ENCODE data around the gene UCK1. TPM values are rescaled to one million over a fixed set of nuclear protein-coding genes. Genes with fewer than 3 reads are reported as not detected.
A peak's percentile ranks its signal among the peaks of the same experiment; 100 is the strongest.

UCK1 gene
- total and polyA plus RNA-seq, 2 of the 13 experiments (the other 11 are each of a cell fraction or from before 2014, with no cell fraction given), result 11.0 to 24.1 TPM

- 0 out of 2 replicates have a peak, but pooled peaks have one; percentile 16 for TF ChIP-seq ZNF275 (CRISPR knock-in tag; IDR thresholded peaks at IDR 0.05; ENCODE audit: borderline replicate concordance)
- TF ChIP-seq ZMAT3 (CRISPR knock-in tag; conservative IDR thresholded peaks at IDR 0.05), result peak; percentile 35
- no peak for TF ChIP-seq HNF1A (IDR thresholded peaks at IDR 0.05; ENCODE audit: low read depth)
- TF ChIP-seq HNF1A (CRISPR knock-in tag; IDR thresholded peaks at IDR 0.05; ENCODE audit: borderline replicate concordance), result no peak
- no peak for TF ChIP-seq ZNF609 (CRISPR knock-in tag; IDR thresholded peaks at IDR 0.05; ENCODE audit: borderline replicate concordance)
- TF ChIP-seq NCOR1 (IDR thresholded peaks at IDR 0.05; ENCODE audit: borderline replicate concordance, low read length), result no peak
- TF ChIP-seq ZNF891 (CRISPR knock-in tag; IDR thresholded peaks at IDR 0.05), result no peak
- TF ChIP-seq NFE2L2 (IDR thresholded peaks at IDR 0.05; ENCODE audit: low read length), result no peak
- no peak for TF ChIP-seq ZNF160 (CRISPR knock-in tag; IDR thresholded peaks at IDR 0.05)
- no peak for TF ChIP-seq LCORL (IDR thresholded peaks at IDR 0.05)
- TF ChIP-seq LCORL (CRISPR knock-in tag; IDR thresholded peaks at IDR 0.05), result no peak; the same call in 1 of the 2 replicates
- no peak for TF ChIP-seq NFIC (IDR thresholded peaks at IDR 0.05; ENCODE audit: low read length)
- TF ChIP-seq TARDBP (CRISPR knock-in tag; IDR thresholded peaks at IDR 0.05), result no peak
- 0 out of 2 replicates have a peak, but pooled peaks have one; percentile 17 for TF ChIP-seq YEATS4 (CRISPR knock-in tag; IDR thresholded peaks at IDR 0.05; ENCODE audit: borderline replicate concordance)
- 0 out of 2 replicates have a peak, but pooled peaks have one; percentile 55 for TF ChIP-seq KLF15 (CRISPR knock-in tag; IDR thresholded peaks at IDR 0.05; ENCODE audit: borderline replicate concordance)
- TF ChIP-seq ZNF687 (CRISPR knock-in tag; IDR thresholded peaks at IDR 0.05), result peak; percentile 43
- no peak for TF ChIP-seq SOX5 (CRISPR knock-in tag; IDR thresholded peaks at IDR 0.05; ENCODE audit: borderline replicate concordance)
Observed at GRCh38 chr9:131530546-131530919, 530 bp downstream of the UCK1 start (continued).

Measured in HepG2 (cell line).